Neural cell (in vitro differentiated cells): ENCODE measurements around the gene NCEH1. TPM values are rescaled to one million over a fixed set of nuclear protein-coding genes. Genes with fewer than 3 reads are reported as not detected.

Experiments used
- H2AFZ ChIP-seq: fragments of 200-600, 300-800 bp; sonication (generic), shearing (Covaris generic); 2 replicates; pipeline ENCODE4 v1.6.0; 2014; ENCODE audit warnings: low read depth, mild to moderate bottlenecking, antibody characterized with exemption, low read length, moderate library complexity
- H3F3A ChIP-seq: fragments of 200-600 bp; shearing (Covaris generic); 2 replicates; pipeline ENCODE4 v1.6.1; 2016; ENCODE audit warnings: mild to moderate bottlenecking, moderate library complexity, mixed read lengths, antibody characterized with exemption, low read length; ENCODE audit not compliant: insufficient read depth, poor library complexity, severe bottlenecking
- H3K27ac ChIP-seq: fragments of 200-600, 300-800 bp; sonication (generic), shearing (Covaris generic); 2 replicates; pipeline ENCODE4 v1.5.1; 2014; ENCODE audit warnings: mild to moderate bottlenecking, low read length, moderate library complexity
- H3K27me3 ChIP-seq: fragments of 300-800, 200-600 bp; sonication (generic), shearing (Covaris generic); 2 replicates; pipeline ENCODE4 v1.6.0; 2014; ENCODE audit warnings: mild to moderate bottlenecking, low read depth, low read length, moderate library complexity; ENCODE audit not compliant: insufficient read depth
- H3K36me3 ChIP-seq: fragments of 300-800, 200-600 bp; sonication (generic), shearing (Covaris generic); 2 replicates; pipeline ENCODE4 v1.5.1; 2014; ENCODE audit warnings: mild to moderate bottlenecking, antibody characterized with exemption, low read length, moderate library complexity; ENCODE audit not compliant: insufficient read depth
- H3K4me2 ChIP-seq: fragments of 300-800, 200-600 bp; sonication (generic), shearing (Covaris generic); 2 replicates; pipeline ENCODE4 v1.6.0; 2014; ENCODE audit warnings: mild to moderate bottlenecking, low read length
- H3K4me3 ChIP-seq: fragments of 300-800, 200-600 bp; sonication (generic), shearing (Covaris generic); 2 replicates; pipeline ENCODE4 v1.5.1; 2014; ENCODE audit warnings: mild to moderate bottlenecking, low read length, moderate library complexity
- H3K79me2 ChIP-seq: fragments of 200-600 bp; shearing (Covaris generic); replicated peaks from 2 replicates; pipeline ENCODE4 v1.6.0; 2014; ENCODE audit warnings: mild to moderate bottlenecking, low read length, moderate library complexity; ENCODE audit not compliant: insufficient read depth
- H3K9ac ChIP-seq: fragments of 300-800, 200-600 bp; sonication (generic), shearing (Covaris generic); 2 replicates; pipeline ENCODE4 v1.6.1; 2016; ENCODE audit warnings: mild to moderate bottlenecking, low read length, mixed read lengths
- H3K9me2 ChIP-seq: fragments of 200-600 bp; shearing (Covaris generic); 2 replicates; pipeline ENCODE4 v1.6.1; 2016; ENCODE audit warnings: mild to moderate bottlenecking, low read length, mixed read lengths; ENCODE audit not compliant: insufficient read depth
- H3K9me3 ChIP-seq: fragments of 200-600, 300-800 bp; sonication (generic), shearing (Covaris generic); 2 replicates; pipeline ENCODE4 v1.6.1; 2016; ENCODE audit warnings: mild to moderate bottlenecking, mixed run types, low read length, moderate library complexity, mixed read lengths
- H4K20me1 ChIP-seq: fragments of 200-600 bp; shearing (Covaris generic); 2 replicates; pipeline ENCODE4 v1.6.1; 2016; ENCODE audit warnings: mild to moderate bottlenecking, mixed run types; ENCODE audit not compliant: insufficient read depth
- EP300 ChIP-seq: fragments of 450-650 bp; conservative IDR thresholded peaks from 2 replicates; pipeline ENCODE4 v1.6.1; 2014; ENCODE audit warnings: antibody characterized with exemption, mild to moderate bottlenecking, moderate library complexity; ENCODE audit not compliant: poor library complexity, severe bottlenecking
- EZH2 ChIP-seq: fragments of 200-600, 300-800 bp; shearing (Covaris generic), sonication (generic); IDR thresholded peaks from 2 replicates; pipeline ENCODE4 v1.6.1; 2014; ENCODE audit warnings: antibody characterized with exemption, low read length, borderline replicate concordance, mild to moderate bottlenecking; ENCODE audit not compliant: insufficient read depth, poor library complexity, severe bottlenecking
- MXI1 ChIP-seq: fragments of 450-650 bp; conservative IDR thresholded peaks from 2 replicates; pipeline ENCODE4 v1.6.1; 2014; ENCODE audit warnings: antibody characterized with exemption, mild to moderate bottlenecking; ENCODE audit not compliant: poor library complexity, severe bottlenecking
- POLR2AphosphoS5 ChIP-seq: IDR thresholded peaks from 2 replicates; pipeline ENCODE4 v1.6.1; 2012
- RAD21 ChIP-seq: fragments of 450-650 bp; conservative IDR thresholded peaks from 2 replicates; pipeline ENCODE4 v1.6.1; 2014; ENCODE audit warnings: antibody characterized with exemption, mild to moderate bottlenecking, moderate library complexity
- SMC3 ChIP-seq: fragments of 450-650 bp; conservative IDR thresholded peaks from 2 replicates; pipeline ENCODE4 v1.6.1; 2014; ENCODE audit warnings: antibody characterized with exemption, mild to moderate bottlenecking, moderate library complexity; ENCODE audit not compliant: poor library complexity
- TAF1 ChIP-seq: IDR thresholded peaks from 2 replicates; pipeline ENCODE4 v1.6.1; 2012; ENCODE audit warnings: low read depth
- polyA plus RNA-seq: library from polyadenylated mRNA; depleted of rRNA; stranded (reverse); fragments of >200 nt; gene quantifications from 2 replicates; pipeline ENCODE4 v1.2.3, GENCODE V29; 2014
- TF ChIP-seq, protein P1 (sequence below): fragments of 450-650 bp; IDR thresholded peaks from 2 replicates; pipeline ENCODE4 v1.5.1; 2014; ENCODE audit warnings: antibody characterized with exemption, mild to moderate bottlenecking, moderate library complexity; ENCODE audit not compliant: poor library complexity, severe bottlenecking
- TF ChIP-seq, protein P2 (sequence below): IDR thresholded peaks from 2 replicates; pipeline ENCODE4 v1.6.1; 2012; ENCODE audit warnings: borderline replicate concordance

NCEH1 gene
- polyA plus RNA-seq, 1 donor from 2014 or later: 2.1 TPM

DNA sequence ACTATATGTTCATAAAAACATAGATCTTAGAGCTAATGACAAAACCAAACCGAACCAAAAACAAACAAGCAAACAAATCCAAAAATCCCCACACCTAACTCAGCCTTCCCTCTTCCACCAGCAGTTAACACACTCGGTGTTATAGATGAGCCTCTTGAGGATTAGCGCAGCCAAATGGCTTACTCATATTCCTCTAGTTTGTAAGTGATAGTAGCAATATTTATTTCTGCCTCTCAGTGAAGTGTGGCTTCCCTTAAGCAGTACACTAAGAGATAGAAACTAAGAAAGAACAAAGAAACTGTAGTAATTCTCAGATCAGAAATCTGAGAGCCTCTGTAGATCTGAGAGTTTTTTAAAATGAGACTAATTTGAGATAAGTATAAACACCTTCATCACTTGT, 2.4 kb upstream of the NCEH1 start:
- Histone ChIP-seq H3K36me3 (no peaks in the 10 kb centered on the region), H3K79me2 (no peaks in the 10 kb centered on the region), H3K4me3 (no peak overlapping the region), H3K9me2 (no peaks in the 10 kb centered on the region), H2AFZ (no peak overlapping the region), H3F3A (no peaks in the 10 kb centered on the region), H3K9ac (no peak overlapping the region), H3K27ac (no peak overlapping the region), H3K4me2 (no peak overlapping the region), H4K20me1 (no peaks in the 10 kb centered on the region), H3K27me3 (peaks cover 5% of the 10 kb centered on the region), H3K9me3 (no peaks in the 10 kb centered on the region)
- TF ChIP-seq EP300: no peak
- TF ChIP-seq EZH2: no peak
- TF ChIP-seq RAD21: no peak
- no peak for TF ChIP-seq POLR2AphosphoS5
- no peak for TF ChIP-seq SMC3
- TF ChIP-seq, protein P1, sequence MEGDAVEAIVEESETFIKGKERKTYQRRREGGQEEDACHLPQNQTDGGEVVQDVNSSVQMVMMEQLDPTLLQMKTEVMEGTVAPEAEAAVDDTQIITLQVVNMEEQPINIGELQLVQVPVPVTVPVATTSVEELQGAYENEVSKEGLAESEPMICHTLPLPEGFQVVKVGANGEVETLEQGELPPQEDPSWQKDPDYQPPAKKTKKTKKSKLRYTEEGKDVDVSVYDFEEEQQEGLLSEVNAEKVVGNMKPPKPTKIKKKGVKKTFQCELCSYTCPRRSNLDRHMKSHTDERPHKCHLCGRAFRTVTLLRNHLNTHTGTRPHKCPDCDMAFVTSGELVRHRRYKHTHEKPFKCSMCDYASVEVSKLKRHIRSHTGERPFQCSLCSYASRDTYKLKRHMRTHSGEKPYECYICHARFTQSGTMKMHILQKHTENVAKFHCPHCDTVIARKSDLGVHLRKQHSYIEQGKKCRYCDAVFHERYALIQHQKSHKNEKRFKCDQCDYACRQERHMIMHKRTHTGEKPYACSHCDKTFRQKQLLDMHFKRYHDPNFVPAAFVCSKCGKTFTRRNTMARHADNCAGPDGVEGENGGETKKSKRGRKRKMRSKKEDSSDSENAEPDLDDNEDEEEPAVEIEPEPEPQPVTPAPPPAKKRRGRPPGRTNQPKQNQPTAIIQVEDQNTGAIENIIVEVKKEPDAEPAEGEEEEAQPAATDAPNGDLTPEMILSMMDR: no peak
- no peak for TF ChIP-seq TAF1
- TF ChIP-seq MXI1: no peak
- TF ChIP-seq, protein P2, sequence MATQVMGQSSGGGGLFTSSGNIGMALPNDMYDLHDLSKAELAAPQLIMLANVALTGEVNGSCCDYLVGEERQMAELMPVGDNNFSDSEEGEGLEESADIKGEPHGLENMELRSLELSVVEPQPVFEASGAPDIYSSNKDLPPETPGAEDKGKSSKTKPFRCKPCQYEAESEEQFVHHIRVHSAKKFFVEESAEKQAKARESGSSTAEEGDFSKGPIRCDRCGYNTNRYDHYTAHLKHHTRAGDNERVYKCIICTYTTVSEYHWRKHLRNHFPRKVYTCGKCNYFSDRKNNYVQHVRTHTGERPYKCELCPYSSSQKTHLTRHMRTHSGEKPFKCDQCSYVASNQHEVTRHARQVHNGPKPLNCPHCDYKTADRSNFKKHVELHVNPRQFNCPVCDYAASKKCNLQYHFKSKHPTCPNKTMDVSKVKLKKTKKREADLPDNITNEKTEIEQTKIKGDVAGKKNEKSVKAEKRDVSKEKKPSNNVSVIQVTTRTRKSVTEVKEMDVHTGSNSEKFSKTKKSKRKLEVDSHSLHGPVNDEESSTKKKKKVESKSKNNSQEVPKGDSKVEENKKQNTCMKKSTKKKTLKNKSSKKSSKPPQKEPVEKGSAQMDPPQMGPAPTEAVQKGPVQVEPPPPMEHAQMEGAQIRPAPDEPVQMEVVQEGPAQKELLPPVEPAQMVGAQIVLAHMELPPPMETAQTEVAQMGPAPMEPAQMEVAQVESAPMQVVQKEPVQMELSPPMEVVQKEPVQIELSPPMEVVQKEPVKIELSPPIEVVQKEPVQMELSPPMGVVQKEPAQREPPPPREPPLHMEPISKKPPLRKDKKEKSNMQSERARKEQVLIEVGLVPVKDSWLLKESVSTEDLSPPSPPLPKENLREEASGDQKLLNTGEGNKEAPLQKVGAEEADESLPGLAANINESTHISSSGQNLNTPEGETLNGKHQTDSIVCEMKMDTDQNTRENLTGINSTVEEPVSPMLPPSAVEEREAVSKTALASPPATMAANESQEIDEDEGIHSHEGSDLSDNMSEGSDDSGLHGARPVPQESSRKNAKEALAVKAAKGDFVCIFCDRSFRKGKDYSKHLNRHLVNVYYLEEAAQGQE: no peak

DNA sequence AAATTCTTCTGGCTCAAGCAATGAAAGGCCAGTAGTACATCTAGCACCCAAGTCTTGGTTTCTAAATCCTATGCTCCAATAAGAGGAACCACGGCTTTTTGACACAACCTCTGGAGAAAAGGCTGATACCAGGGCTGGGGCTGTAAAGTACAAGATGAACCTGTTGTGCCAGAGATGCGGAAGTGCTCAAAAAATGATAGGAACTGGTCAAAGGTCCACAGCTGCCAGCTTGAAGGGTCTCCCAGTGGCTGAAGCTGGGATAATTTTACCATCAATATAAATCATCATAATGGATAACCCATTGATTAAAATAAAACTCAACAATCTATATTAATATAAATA, 558 bp upstream of the NCEH1 start:
- Histone ChIP-seq H3F3A (no peaks in the 10 kb centered on the region), H2AFZ (peak overlapping the region; percentile 46), H3K9me3 (no peaks in the 10 kb centered on the region), H3K27me3 (peaks cover 5% of the 10 kb centered on the region), H3K36me3 (no peaks in the 10 kb centered on the region), H3K79me2 (no peaks in the 10 kb centered on the region), H4K20me1 (no peaks in the 10 kb centered on the region), H3K9me2 (no peaks in the 10 kb centered on the region), H3K4me3 (peak overlapping the region; percentile 82), H3K4me2 (peak overlapping the region; percentile 45), H3K9ac (no peak overlapping the region), H3K27ac (no peak overlapping the region)
- TF ChIP-seq RAD21 (no peak), MXI1 (no peak), EP300 (no peak), EZH2 (no peak), POLR2AphosphoS5 (no peak), SMC3 (no peak), TAF1 (no peak)
- TF ChIP-seq, protein P2: no peak
- TF ChIP-seq, protein P1: no peak
